Esophagus muscularis mucosa (tissue), 4 donors: ENCODE measurements around the gene ANKRD12.

Experiments used
- CTCF ChIP-seq, 3 experiments: fragments of 200-600 bp in 2 of 3; fragments of 450-650 bp in 1 of 3; sonication (generic) in 2 of 3; IDR thresholded peaks; one replicate each; pipeline ENCODE4 v1.5.1; 2017 to 2019; ENCODE audit warnings: antibody characterized with exemption in 3 of 3, mild to moderate bottlenecking in 2 of 3, moderate library complexity in 1 of 3
- EP300 ChIP-seq: sonication (generic); formaldehyde crosslinking; IDR thresholded peaks from one replicate; pipeline ENCODE4 v1.6.1; 2017; ENCODE audit warnings: antibody characterized with exemption
- POLR2A ChIP-seq: fragments of 450-650 bp; IDR thresholded peaks from one replicate; pipeline ENCODE4 v1.6.1; 2017; ENCODE audit warnings: antibody characterized with exemption, moderate library complexity, mild to moderate bottlenecking, low read depth
- POLR2AphosphoS5 ChIP-seq, 2 donors: sonication (generic); formaldehyde crosslinking; IDR thresholded peaks; one replicate each; pipeline ENCODE4 v1.6.1; 2017; ENCODE audit warnings: antibody characterized with exemption in 2 of 2

- no peak for TF ChIP-seq POLR2A
- no peak for TF ChIP-seq CTCF (IDR thresholded peaks at IDR 0.05)
- TF ChIP-seq EP300: no peak
- no peak for TF ChIP-seq POLR2AphosphoS5 (IDR thresholded peaks at IDR 0.05)
Observed at GRCh38 chr18:9275890-9276289, 139.3 kb downstream of the ANKRD12 start.
